ENCODE data around the gene FHOD3. TPM values are rescaled to one million over a fixed set of nuclear protein-coding genes. Genes with fewer than 3 reads are reported as not detected.

The FHOD3 gene
- total and polyA plus RNA-seq, 2 of the 13 experiments (the other 11 are each of a cell fraction or from before 2014, with no cell fraction given) = 0.07 TPM; not detected in 1

DNA sequence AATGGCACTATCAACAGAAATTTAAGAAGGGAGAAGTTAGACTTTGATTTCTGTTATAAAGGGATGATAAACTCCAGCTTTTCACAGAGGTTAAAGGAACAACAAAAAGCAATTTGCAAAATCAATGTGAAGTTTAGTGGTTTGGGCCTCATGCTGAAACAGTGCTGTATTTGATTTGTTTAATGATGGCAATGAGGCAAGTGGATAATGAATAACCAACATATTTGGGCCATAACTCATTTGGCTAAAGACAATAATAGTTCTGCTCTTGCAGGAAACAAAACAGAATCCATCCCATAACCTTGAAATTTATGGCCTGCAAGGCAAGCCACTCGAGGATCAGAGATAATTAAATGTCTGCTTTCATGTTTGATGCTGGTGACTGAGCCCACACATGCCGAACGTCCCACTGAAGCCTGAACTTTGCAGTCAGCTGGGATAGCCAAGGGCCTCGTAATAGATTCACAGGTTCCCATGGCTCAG is 474.8 kb downstream of the FHOD3 start:
- intact Hi-C loops (cut with micrococcal nuclease; ENCODE audit: unreplicated experiment) (no loop called here), in situ Hi-C loops (cut with HindIII; ENCODE audit: extremely low pct_ligation_motif_present, low pct_unique_long_range_greater_than_20kb) (no loop called here)
- 0% methylated on average over 2 of the region's 4 CpGs for WGBS (ENCODE audit: low lambda C conversion rate)
- FAIRE-seq (no peak), DNase-seq (ENCODE audit: low spot score) (no peak), ATAC-seq (no peak)
- no peaks in the 10 kb centered on the region for H3K4me1 ChIP-seq (ENCODE audit: insufficient read depth, low read length)
- no peak overlapping the region for H3K27ac ChIP-seq (ENCODE audit: extremely low read length, insufficient read depth, low read length)
- H3K79me2 ChIP-seq (ENCODE audit: insufficient read depth, low read length) = no peaks in the 10 kb centered on the region
- no peaks in the 10 kb centered on the region for H4K20me1 ChIP-seq (ENCODE audit: insufficient read depth, low read length)
- BruUV-seq (replicated peaks) = no TSS peak
- H3K4me3 ChIP-seq (replicated peaks in 1 of 3; ENCODE audit: insufficient read depth in 1 of 3, low read depth in 2 of 3, low read length in 3 of 3) = no peak overlapping the region
- H3K27me3 ChIP-seq (ENCODE audit: control insufficient read depth in 1 of 2, insufficient read depth in 2 of 2, low read length in 2 of 2) = 0 out of 5 replicates have a peak, but pooled peaks cover 0 to 14% of the 10 kb centered on the region in 2 experiments
- no peaks in the 10 kb centered on the region for H3K36me3 ChIP-seq (replicated peaks in 1 of 2; ENCODE audit: control insufficient read depth in 1 of 2, insufficient read depth in 2 of 2, low read length in 2 of 2)
- POLR2A ChIA-PET = no interaction called here
- H2AFZ ChIP-seq (ENCODE audit: low read length) = no peak overlapping the region
- no peak overlapping the region for H3K9ac ChIP-seq (ENCODE audit: insufficient read depth, low read depth, low read length)
- H3K9me3 ChIP-seq (ENCODE audit: low read length) = no peaks in the 10 kb centered on the region
- H3K4me2 ChIP-seq (ENCODE audit: low read depth, low read length) = no peak overlapping the region
- CTCF ChIA-PET (ENCODE audit: low intra/inter-chr PET ratio, low total read pairs) = no interaction called here
- TF ChIP-seq YEATS2 (CRISPR knock-in tag; IDR thresholded peaks at IDR 0.05; ENCODE audit: borderline replicate concordance) (no peak), ZNF296 (CRISPR knock-in tag; conservative IDR thresholded peaks at IDR 0.05) (no peak), SRSF4 (IDR thresholded peaks at IDR 0.05; ENCODE audit: low read depth, low read length, poor library complexity, severe bottlenecking) (no peak), CEBPG (CRISPR knock-in tag; IDR thresholded peaks at IDR 0.05) (no peak), ZNF720 (CRISPR knock-in tag; IDR thresholded peaks at IDR 0.05) (no peak), ISX (CRISPR knock-in tag; conservative IDR thresholded peaks at IDR 0.05) (no peak), ZNF569 (CRISPR knock-in tag; IDR thresholded peaks at IDR 0.05; ENCODE audit: borderline replicate concordance) (no peak), MLLT10 (CRISPR knock-in tag; IDR thresholded peaks at IDR 0.05) (no peak), ZNF317 (CRISPR knock-in tag; IDR thresholded peaks at IDR 0.05) (no peak), PLRG1 (conservative IDR thresholded peaks at IDR 0.05) (no peak), CHCHD3 (CRISPR knock-in tag; IDR thresholded peaks at IDR 0.05) (no peak)
- TF ChIP-seq, protein P1, sequence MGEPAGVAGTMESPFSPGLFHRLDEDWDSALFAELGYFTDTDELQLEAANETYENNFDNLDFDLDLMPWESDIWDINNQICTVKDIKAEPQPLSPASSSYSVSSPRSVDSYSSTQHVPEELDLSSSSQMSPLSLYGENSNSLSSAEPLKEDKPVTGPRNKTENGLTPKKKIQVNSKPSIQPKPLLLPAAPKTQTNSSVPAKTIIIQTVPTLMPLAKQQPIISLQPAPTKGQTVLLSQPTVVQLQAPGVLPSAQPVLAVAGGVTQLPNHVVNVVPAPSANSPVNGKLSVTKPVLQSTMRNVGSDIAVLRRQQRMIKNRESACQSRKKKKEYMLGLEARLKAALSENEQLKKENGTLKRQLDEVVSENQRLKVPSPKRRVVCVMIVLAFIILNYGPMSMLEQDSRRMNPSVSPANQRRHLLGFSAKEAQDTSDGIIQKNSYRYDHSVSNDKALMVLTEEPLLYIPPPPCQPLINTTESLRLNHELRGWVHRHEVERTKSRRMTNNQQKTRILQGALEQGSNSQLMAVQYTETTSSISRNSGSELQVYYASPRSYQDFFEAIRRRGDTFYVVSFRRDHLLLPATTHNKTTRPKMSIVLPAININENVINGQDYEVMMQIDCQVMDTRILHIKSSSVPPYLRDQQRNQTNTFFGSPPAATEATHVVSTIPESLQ (CRISPR knock-in tag; conservative IDR thresholded peaks at IDR 0.05) = no peak
- TF ChIP-seq, protein P2, sequence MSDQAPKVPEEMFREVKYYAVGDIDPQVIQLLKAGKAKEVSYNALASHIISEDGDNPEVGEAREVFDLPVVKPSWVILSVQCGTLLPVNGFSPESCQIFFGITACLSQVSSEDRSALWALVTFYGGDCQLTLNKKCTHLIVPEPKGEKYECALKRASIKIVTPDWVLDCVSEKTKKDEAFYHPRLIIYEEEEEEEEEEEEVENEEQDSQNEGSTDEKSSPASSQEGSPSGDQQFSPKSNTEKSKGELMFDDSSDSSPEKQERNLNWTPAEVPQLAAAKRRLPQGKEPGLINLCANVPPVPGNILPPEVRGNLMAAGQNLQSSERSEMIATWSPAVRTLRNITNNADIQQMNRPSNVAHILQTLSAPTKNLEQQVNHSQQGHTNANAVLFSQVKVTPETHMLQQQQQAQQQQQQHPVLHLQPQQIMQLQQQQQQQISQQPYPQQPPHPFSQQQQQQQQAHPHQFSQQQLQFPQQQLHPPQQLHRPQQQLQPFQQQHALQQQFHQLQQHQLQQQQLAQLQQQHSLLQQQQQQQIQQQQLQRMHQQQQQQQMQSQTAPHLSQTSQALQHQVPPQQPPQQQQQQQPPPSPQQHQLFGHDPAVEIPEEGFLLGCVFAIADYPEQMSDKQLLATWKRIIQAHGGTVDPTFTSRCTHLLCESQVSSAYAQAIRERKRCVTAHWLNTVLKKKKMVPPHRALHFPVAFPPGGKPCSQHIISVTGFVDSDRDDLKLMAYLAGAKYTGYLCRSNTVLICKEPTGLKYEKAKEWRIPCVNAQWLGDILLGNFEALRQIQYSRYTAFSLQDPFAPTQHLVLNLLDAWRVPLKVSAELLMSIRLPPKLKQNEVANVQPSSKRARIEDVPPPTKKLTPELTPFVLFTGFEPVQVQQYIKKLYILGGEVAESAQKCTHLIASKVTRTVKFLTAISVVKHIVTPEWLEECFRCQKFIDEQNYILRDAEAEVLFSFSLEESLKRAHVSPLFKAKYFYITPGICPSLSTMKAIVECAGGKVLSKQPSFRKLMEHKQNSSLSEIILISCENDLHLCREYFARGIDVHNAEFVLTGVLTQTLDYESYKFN (CRISPR knock-in tag; conservative IDR thresholded peaks at IDR 0.05) = no peak
- TF ChIP-seq, protein P3, sequence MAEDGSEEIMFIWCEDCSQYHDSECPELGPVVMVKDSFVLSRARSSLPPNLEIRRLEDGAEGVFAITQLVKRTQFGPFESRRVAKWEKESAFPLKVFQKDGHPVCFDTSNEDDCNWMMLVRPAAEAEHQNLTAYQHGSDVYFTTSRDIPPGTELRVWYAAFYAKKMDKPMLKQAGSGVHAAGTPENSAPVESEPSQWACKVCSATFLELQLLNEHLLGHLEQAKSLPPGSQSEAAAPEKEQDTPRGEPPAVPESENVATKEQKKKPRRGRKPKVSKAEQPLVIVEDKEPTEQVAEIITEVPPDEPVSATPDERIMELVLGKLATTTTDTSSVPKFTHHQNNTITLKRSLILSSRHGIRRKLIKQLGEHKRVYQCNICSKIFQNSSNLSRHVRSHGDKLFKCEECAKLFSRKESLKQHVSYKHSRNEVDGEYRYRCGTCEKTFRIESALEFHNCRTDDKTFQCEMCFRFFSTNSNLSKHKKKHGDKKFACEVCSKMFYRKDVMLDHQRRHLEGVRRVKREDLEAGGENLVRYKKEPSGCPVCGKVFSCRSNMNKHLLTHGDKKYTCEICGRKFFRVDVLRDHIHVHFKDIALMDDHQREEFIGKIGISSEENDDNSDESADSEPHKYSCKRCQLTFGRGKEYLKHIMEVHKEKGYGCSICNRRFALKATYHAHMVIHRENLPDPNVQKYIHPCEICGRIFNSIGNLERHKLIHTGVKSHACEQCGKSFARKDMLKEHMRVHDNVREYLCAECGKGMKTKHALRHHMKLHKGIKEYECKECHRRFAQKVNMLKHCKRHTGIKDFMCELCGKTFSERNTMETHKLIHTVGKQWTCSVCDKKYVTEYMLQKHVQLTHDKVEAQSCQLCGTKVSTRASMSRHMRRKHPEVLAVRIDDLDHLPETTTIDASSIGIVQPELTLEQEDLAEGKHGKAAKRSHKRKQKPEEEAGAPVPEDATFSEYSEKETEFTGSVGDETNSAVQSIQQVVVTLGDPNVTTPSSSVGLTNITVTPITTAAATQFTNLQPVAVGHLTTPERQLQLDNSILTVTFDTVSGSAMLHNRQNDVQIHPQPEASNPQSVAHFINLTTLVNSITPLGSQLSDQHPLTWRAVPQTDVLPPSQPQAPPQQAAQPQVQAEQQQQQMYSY (CRISPR knock-in tag; IDR thresholded peaks at IDR 0.05) = no peak
- TF ChIP-seq, protein P4, sequence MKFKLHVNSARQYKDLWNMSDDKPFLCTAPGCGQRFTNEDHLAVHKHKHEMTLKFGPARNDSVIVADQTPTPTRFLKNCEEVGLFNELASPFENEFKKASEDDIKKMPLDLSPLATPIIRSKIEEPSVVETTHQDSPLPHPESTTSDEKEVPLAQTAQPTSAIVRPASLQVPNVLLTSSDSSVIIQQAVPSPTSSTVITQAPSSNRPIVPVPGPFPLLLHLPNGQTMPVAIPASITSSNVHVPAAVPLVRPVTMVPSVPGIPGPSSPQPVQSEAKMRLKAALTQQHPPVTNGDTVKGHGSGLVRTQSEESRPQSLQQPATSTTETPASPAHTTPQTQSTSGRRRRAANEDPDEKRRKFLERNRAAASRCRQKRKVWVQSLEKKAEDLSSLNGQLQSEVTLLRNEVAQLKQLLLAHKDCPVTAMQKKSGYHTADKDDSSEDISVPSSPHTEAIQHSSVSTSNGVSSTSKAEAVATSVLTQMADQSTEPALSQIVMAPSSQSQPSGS (CRISPR knock-in tag; IDR thresholded peaks at IDR 0.05) = no peak

Measured in HepG2 (cell line).